Ovary (tissue), 3 donors: ENCODE data around the gene CRADD.

Source experiments
- CTCF ChIP-seq, 3 donors: fragments of 450-650 bp in 2 of 3; fragments of 200-600 bp in 1 of 3; IDR thresholded peaks; one replicate each; pipeline versions ENCODE4 v1.5.1 to v1.8.0; 2016 to 2022; ENCODE audit warnings: antibody characterized with exemption in 3 of 3, mild to moderate bottlenecking in 1 of 3
- POLR2A ChIP-seq: fragments of 450-650 bp; IDR thresholded peaks from one replicate; pipeline ENCODE4 v1.6.1; 2017; ENCODE audit warnings: antibody characterized with exemption, mild to moderate bottlenecking, moderate library complexity
- donor health status: DM: no; HTN: no; CAD: no.

- TF ChIP-seq CTCF (IDR thresholded peaks at IDR 0.05) = no peak
- no peak for TF ChIP-seq POLR2A
Observed at GRCh38 chr12:93638954-93639353, 38.2 kb upstream of the CRADD start.
